Inflammatory macrophage (primary cell): ENCODE results near the gene HMGN1.

Experiments used
- DNase-seq, 2 donors: peaks; one replicate each; pipeline ENCODE4 v3.0.0-alpha.2; 2020 to 2022

Gene HMGN1

DNA sequence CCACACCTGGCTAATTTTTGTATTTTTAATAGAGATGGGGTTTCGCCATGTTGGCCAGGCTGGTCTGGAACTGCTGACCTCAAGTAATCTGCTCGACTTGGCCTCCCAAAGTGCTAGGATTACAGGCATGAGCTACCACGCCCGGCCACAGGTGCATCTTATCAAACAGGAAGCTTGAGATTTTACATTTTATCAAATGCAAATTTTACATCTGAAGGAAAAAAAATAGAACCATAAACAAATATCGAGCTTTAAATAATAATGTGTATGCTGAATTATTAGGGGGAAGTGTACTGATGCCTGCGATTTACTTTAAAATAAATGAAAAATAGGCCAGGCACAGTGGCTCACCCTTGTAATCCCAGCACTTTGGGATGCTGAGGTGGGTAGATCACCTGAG is 18.9 kb downstream of the HMGN1 start:
- DNase-seq = no peak

DNA sequence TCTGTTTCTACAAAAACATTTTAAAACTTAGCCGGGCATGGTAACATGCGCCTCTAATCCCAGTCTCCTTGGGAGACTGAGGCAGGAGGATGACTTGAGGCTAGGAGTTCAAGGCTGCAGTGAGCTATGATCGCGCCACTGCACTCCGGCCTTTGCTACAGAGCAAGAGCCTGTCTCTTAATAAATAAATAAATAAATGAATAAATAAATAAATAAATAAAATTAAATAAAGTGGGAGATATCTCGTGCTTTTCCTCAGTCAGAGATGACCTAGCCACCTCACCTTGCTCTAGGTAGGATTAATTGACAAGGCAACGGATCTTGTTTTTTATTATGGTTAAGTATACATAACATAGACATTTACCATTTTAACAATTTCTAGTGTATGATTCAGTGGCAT is 21.2 kb downstream of the HMGN1 start:
- no peak for DNase-seq

DNA sequence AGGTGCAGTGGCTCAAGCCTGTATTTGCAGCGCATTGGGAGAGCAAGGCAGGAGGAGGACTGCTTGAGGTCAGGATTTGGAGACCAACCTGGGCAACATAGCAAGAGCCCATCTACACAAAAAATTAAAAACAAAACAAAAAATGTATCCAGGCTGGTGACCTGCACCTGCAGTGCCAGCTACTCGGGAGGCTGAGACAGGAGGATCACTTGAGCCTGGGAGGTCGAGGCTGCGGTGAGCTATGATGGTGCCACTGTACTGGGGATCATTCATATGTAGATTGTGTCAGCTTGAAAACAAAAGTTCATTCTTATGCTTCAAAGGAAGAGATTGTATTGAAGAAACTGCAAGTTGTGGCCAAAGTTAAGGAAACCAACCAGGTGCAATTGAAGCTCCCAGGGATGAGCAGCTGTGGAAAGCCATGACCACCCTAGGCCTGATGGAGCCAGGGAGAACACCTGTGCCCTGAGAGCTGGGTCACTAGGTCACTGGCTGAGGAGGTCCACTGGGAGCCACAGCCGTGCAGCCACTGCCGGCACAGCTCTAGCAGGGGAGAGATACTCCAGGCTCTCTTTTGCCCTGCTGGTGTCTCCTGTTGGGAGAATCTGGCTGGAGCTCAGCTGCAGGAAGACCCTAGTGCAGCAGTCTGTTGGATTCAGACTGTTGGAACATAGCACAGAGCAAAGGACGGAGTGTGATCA is 22.1 kb downstream of the HMGN1 start:
- DNase-seq = no peak

DNA sequence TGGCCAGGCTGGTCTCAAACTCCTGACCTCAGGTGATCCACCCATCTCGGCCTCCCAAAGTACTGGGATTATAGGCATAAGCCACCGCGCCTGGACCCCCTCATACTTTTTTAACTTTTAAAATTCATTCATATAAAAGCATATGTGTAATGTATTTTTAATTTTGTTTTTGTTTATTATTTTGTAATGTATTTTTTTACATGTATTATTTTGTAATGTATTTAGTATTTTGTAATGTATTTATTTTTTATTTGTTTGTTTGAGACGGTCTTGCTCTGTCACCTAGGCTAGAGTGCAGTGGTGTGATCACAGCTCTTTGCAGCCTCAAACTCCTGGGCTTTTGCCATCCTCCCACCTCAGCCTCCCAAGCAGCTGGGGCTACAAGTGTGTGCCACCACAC is 23.4 kb downstream of the HMGN1 start:
- DNase-seq = no peak

DNA sequence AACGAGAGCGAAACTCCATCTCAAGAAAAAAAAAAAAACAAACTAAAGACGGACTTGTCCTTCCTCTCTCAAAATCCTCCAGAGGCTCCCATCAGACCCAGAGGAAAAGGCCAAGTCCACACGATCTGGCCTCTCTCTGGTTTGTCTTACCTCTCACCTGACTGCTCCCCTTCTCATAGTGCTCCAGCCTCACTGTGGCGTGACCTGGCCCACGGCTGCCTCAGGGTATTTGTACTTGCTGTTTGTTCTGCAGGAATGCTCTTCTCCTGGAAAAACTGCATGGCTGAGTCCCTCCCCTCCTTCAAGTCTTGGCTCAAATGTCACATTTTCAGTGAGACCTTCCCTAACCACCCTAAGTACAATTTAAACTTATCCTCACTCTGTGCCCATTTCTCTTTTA is 27.5 kb downstream of the HMGN1 start:
- DNase-seq = no peak

DNA sequence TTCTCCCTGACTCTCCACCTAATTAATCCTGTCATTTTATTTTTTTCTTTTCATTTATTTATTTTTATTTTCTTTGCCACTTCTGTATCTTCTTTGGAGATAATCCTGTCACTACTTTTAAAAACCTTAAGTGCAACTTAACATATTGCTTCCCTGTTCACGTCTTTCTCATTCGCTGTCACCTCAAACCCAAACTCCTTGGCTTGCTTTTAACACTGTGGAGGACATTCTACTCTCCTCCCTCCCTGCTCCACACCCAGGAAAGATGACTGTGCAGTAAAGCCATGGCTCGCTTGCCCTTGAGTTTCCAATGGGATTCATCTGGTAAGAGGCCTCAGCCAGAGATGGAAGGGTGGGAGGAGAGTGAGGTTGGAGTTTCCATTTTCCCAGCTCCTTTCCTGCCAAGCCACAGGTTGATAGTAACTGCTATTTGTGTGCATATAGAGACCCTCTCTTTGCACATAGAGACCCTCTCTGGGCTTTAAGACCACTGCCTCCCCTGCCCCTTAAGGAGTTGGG is 29.0 kb downstream of the HMGN1 start:
- DNase-seq = no peak

GRCh38 chr21:39319251-39319756 is 29.6 kb downstream of the HMGN1 start:
- no peak for DNase-seq

DNA sequence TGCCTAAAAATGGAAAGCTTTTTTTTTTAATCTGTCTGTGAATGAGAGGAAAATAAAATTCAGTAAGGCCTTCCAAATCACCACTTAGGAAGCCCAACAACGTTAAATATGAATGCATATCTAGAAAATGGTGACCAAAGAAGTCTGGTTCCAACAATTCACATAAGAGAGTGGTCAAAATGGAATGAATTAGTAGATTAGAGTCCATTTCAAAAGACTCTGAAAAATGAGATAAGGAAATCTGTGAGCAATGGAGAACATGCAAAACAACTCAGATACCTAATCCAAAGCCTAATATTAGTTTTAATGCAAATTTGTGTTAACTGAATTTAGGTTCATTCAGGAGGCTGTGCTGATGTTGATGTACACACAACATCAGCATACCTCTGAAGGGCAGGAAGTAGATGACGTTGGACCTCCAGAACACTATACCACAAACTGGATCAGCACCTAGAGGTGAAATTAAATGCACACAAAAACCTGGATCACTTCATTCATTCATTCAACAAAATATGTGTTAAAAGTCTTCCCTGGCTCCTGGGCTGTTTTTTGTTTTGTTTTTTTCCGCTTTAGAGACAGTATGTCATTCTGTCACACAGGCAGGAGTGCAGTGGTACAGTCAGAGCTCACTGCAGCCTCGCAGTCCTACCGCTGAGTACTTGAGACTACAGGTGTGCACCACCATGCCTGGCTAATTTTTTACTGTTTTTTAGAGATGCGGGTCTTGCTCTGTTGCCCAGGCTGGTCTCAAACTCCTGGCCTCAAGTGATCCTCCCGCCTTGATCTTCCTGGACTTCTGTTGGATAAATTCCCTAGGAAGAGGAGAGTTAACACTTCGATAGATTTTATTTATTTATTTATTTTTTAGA is 30.6 kb downstream of the HMGN1 start:
- DNase-seq = no peak

DNA sequence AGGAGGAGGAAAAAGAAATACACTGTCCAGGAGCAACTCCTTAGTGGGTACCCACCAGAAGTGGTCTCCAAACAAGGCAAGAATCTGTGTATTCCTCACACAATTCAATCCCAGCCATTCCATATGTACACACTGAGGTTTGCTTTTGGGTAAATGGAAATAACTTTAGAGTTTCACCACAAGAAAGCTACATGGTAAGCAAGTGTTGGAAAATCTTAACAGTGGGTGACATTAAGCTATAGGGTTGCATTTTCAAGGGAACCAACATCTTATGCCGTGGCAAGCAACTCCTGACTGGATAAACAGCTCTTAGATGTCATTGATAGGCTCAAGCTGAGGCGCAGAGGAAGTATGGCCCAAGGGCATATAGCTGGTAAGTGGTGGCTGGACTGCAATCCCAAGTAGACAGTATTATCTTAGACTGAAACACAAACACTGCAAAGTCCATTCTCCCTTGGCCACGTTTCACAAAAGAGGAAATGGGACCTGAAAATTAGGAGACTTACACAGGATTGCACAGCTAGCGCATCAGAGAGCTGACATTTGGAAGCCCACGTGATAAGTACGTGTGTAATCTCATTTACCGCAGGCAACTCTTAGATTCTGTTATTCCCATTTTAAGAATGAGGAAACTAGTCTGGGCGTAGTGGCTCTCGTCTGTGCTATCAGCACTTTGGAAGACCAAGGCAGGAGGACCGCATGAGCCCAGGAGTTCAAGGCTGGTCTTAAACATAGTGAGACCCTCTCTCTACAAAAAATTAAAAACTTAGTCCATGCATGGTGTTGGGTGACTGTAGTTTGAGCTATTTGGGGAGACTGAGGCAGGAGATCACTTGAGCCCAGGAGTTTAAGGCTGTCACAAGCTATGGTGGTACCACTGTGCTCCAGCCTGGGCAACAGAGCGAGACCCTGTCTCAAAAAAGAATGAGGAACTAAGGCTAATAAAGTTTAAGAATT is 31.5 kb downstream of the HMGN1 start:
- DNase-seq = peak; percentile 91 to 93

DNA sequence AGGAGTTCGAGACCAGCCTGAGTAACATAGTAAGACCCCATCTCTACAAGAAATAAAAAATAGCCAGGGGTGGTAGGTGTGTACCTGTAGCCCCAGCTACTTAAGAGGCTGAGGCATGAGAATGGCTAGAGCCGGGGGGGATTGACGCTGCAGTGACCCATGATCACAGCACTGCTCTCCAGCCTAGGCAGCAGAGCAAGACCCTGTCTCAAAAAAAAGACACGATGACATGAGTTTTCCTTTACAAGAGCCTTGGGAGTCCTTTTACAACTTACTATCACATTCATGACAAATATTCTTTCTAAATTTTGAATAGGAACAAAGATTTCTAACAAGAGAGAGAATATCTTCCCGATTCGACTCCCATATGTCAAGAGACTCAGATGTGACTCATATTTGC is 32.2 kb downstream of the HMGN1 start:
- no peak for DNase-seq

GRCh38 chr21:39315603-39316445 is 33.1 kb downstream of the HMGN1 start:
- DNase-seq = peak; percentile 5 to 33

GRCh38 chr21:39314143-39315027 is 34.5 kb downstream of the HMGN1 start:
- DNase-seq = peak; percentile 8 to 38

GRCh38 chr21:39313571-39314142 is 35.2 kb downstream of the HMGN1 start, which contains the start of gene BRWD1:
Gene BRWD1, minus strand, starts transcription at chr21:39313632. Its CDS starts 141 bp downstream, at chr21:39313491.
- peak; percentile 74 to 86 for DNase-seq

DNA sequence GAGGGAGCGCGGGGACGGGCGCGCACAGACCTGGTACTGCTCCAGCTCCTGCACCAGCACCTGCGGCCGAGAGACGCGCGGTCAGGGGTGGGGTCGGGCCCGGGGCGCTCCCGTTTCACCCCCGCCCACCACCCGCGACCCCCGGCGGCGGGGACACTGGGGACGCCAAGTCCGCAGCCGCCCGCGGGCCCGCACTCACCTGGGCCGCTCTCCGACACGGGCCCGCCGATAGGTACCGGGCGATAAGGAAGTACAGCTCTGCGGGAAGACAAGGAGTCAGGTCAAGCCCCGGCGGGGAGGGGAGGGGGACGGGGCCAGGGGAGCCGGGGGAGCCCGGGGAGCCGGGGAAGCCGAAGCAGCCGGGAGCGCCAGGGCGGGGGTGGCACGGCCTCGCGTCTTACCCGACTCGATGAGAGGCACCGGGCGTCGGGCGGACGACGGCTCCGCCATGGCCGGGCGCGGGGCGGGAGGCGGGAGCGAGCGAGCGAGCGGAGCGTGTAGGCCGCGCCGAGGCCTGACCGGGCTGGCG is 35.8 kb downstream of the HMGN1 start:
- no peak for DNase-seq

DNA sequence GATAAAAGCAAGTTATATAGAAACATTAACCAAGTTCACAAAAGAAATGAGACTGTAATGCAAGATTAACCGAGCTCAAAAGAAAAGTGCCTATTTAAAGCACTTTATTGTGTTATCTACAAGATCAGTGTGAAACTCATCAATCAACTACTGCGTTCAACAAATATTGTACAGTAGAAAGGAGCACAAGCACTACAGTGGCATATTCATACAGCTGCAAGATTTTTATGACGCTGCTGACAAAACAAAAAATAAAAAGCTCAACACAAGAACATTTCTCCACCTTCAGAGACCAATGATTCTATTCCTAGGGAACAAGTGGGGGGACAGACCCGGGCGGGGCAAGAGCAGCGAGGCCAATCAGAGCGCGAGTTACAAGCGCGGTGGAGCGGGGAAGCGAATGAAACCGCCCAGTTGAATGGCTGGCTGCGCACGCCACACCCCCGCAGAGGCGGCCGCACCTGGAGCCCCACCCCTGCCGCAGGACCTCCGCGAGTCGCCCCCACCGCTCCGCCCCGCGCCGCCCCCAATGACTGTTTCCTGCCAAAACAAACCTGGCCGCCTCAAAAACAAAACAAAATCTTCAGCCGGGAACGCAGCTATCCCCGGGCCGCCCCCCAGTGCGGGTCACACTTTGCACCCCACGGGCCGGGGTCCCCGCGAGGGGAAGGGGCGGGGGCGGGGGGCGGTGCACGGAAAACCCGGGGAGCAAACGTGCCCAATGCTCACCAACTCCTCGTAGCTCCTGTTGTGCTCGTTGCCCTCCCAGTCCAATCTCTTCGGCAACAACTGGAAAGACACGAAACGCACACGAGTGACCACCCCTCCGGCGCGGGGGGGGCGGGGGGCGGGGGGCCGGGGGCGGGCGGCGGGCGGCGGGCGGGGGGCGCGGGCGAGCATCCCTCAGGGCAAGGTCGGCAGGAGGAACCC is 36.5 kb downstream of the HMGN1 start:
- peak; percentile 94 for DNase-seq

DNA sequence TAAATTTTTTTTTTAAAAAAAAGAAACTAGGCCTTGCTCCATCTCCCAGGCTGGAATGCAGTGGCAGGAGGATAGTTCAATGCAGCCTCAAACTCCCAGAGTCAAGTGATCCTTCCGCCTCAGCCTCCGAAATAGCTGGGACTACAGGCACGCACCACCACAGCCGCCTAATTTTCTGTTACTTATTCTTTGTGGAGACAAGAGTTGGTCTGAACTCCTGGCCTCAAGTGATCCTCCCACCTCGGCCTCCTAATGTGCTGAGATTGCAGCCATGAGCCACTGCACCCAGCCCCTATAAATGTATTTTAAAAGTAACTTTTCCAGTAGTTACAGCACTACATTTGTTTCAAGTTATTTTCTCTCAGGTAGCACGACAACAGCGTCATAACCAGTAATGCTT is 37.7 kb downstream of the HMGN1 start:
- DNase-seq = no peak

- DNase-seq = no peak
Measured at GRCh38 chr21:39307466-39307865, 41.4 kb downstream of the HMGN1 start.

DNA sequence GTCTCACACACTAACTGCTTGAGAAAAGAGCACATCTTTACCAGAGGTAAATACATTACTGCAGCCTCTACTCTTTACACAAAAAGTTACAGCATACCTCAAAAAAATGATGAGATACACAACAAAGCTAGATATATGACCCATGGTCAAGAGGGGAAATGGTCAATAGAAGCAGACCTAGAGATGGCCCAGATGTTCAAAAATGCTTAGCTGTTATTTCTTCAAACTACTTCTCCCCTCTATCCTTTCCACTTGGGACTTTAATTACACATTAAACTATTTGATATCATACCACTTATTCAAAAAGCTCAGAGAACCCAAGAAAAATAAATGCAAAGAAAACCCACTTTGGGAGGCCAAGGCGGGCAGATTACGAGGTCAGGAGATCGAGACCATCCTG is 48.3 kb downstream of the HMGN1 start:
- no peak for DNase-seq

- no peak for DNase-seq
Measured at GRCh38 chr21:39296891-39297290, 52.0 kb downstream of the HMGN1 start.
